ENCODE measurements around the gene FAM199X. TPM values are rescaled to one million over a fixed set of nuclear protein-coding genes. Genes with fewer than 3 reads are reported as not detected.
A peak's percentile ranks its signal among the peaks of the same experiment; 100 is the strongest.
"Not testable (repeated sequence)": the region's sequence is repeated elsewhere in the genome, so short reads cannot be mapped to it uniquely, and the experiment has no call there.

FAM199X gene
- total and polyA plus RNA-seq, 5 donors from 2014 or later = 7.8 to 16.1 (median 9.0) TPM

DNA sequence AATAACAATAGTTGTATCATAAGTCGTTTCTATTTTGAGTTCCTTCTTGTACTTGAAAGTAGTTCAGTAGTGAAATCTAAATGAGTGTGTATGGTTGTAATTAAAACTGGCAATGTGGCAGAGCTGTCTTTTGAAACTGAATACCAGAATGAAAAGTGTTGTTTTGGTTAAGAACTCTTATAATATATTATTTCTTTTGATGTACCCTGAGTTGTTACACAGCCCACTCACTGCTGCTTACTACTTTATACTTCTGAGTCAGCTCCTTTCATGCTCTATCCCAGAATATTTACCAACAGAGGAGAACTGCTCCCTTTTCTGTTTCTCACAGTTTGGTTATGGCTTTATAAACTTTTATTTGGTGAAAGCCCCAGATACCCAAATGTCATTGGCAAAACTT lies 28.8 kb downstream of the FAM199X start:
- no peaks in the 10 kb centered on the region for H3K4me1 ChIP-seq (ENCODE audit: control insufficient read depth, insufficient read depth, low read length, poor library complexity, severe bottlenecking)
- Mint-ChIP-seq H3K27me3 (no peaks in the 10 kb centered on the region), H3K9me3 (no peaks in the 10 kb centered on the region), H3K27ac (no peak overlapping the region), H3K4me1 (no peaks in the 10 kb centered on the region), H3K36me3 (peaks cover 3% of the 10 kb centered on the region), H3K4me3 (no peak overlapping the region)
- no peaks in the 10 kb centered on the region for H3K27me3 ChIP-seq (ENCODE audit: control insufficient read depth, insufficient read depth, low read length)
- H3K4me3 ChIP-seq (ENCODE audit: low read depth, low read length) = no peak overlapping the region
- H3K9me3 ChIP-seq (ENCODE audit: control insufficient read depth in 2 of 2, low read length in 2 of 2) = no peaks in the 10 kb centered on the region
- H3K36me3 ChIP-seq (ENCODE audit: control insufficient read depth, insufficient read depth, low read length) = peaks cover 20% of the 10 kb centered on the region
- ATAC-seq (ENCODE audit: low read depth in 2 of 2) = no peak
- DNase-seq = no peak
- peak overlapping the region; percentile 23 for H3K27ac ChIP-seq (ENCODE audit: insufficient read depth, low read length, poor library complexity, severe bottlenecking)

GRCh38 chrX:104195489-104196084 lies 29.3 kb downstream of the FAM199X start:
- Histone ChIP-seq H3K27ac (ENCODE audit: insufficient read depth, low read length, poor library complexity, severe bottlenecking) (no peak overlapping the region), H3K4me3 (ENCODE audit: low read depth, low read length) (no peak overlapping the region), H3K27me3 (ENCODE audit: control insufficient read depth, insufficient read depth, low read length) (no peaks in the 10 kb centered on the region), H3K9me3 (ENCODE audit: control insufficient read depth in 2 of 2, low read length in 2 of 2) (no peaks in the 10 kb centered on the region), H3K36me3 (ENCODE audit: control insufficient read depth, insufficient read depth, low read length) (peaks cover 14% of the 10 kb centered on the region), H3K4me1 (ENCODE audit: control insufficient read depth, insufficient read depth, low read length, poor library complexity, severe bottlenecking) (no peaks in the 10 kb centered on the region)
- Mint-ChIP-seq H3K27me3 (no peaks in the 10 kb centered on the region), H3K9me3 (no peaks in the 10 kb centered on the region), H3K36me3 (peaks cover 3% of the 10 kb centered on the region), H3K27ac (no peak overlapping the region), H3K4me3 (no peak overlapping the region), H3K4me1 (no peaks in the 10 kb centered on the region)
- DNase-seq (peak in 2 of 3 donors; percentile 35 to 50), ATAC-seq (ENCODE audit: low read depth in 2 of 2) (no peak)

GRCh38 chrX:104205548-104205947 lies 39.3 kb downstream of the FAM199X start:
- Histone ChIP-seq H3K9me3 (ENCODE audit: control insufficient read depth in 2 of 2, low read length in 2 of 2) (no peaks in the 10 kb centered on the region), H3K36me3 (ENCODE audit: control insufficient read depth, insufficient read depth, low read length) (no peaks in the 10 kb centered on the region), H3K4me1 (ENCODE audit: control insufficient read depth, insufficient read depth, low read length, poor library complexity, severe bottlenecking) (no peaks in the 10 kb centered on the region), H3K27me3 (ENCODE audit: control insufficient read depth, insufficient read depth, low read length) (no peaks in the 10 kb centered on the region), H3K4me3 (ENCODE audit: low read depth, low read length) (no peak overlapping the region), H3K27ac (ENCODE audit: insufficient read depth, low read length, poor library complexity, severe bottlenecking) (no peak overlapping the region)
- Mint-ChIP-seq H3K9me3 (no peaks in the 10 kb centered on the region), H3K4me1 (no peaks in the 10 kb centered on the region), H3K4me3 (no peak overlapping the region), H3K27ac (no peak overlapping the region), H3K36me3 (peaks cover 3% of the 10 kb centered on the region), H3K27me3 (peaks cover 5% of the 10 kb centered on the region)
- DNase-seq (no peak), ATAC-seq (ENCODE audit: low read depth in 2 of 2) (no peak)

DNA sequence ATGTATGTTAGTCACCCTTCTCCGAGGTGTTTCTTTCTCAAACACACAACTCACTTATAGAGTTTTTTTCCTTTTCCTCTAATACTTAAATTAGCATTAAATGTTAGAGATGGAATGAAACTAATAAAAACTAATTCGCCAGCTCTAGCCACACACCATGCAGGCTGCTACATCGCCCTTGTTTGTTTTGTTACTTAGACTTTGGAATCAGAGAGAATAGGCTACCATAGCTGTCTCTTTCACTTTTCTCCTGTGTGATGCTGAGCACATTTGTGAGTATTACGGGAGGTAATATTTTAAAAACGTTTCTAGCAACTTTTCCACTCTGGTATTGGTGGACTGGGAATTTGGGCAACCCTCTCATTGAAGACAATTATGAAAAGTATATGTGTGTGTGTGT lies 44.9 kb downstream of the FAM199X start:
- Mint-ChIP-seq H3K4me3 (no peak overlapping the region), H3K9me3 (peaks cover 0 to 1% (median 0%) of the 10 kb centered on the region in 7 donors), H3K27me3 (peaks cover 9% of the 10 kb centered on the region), H3K36me3 (no peaks in the 10 kb centered on the region), H3K4me1 (no peaks in the 10 kb centered on the region), H3K27ac (no peak overlapping the region)
- H3K4me3 ChIP-seq (ENCODE audit: low read depth, low read length) = no peak overlapping the region
- ATAC-seq (ENCODE audit: low read depth in 2 of 2) (no peak), DNase-seq (no peak)
- no peaks in the 10 kb centered on the region for H3K9me3 ChIP-seq (ENCODE audit: control insufficient read depth in 2 of 2, low read length in 2 of 2)
- no peaks in the 10 kb centered on the region for H3K4me1 ChIP-seq (ENCODE audit: control insufficient read depth, insufficient read depth, low read length, poor library complexity, severe bottlenecking)
- no peak overlapping the region for H3K27ac ChIP-seq (ENCODE audit: insufficient read depth, low read length, poor library complexity, severe bottlenecking)
- no peaks in the 10 kb centered on the region for H3K27me3 ChIP-seq (ENCODE audit: control insufficient read depth, insufficient read depth, low read length)
- no peaks in the 10 kb centered on the region for H3K36me3 ChIP-seq (ENCODE audit: control insufficient read depth, insufficient read depth, low read length)

- not testable (repeated sequence) for H3K36me3 Mint-ChIP-seq; H3K27ac Mint-ChIP-seq; H3K27me3 ChIP-seq (ENCODE audit: control insufficient read depth, insufficient read depth, low read length); DNase-seq; H3K9me3 ChIP-seq (ENCODE audit: control insufficient read depth in 2 of 2, low read length in 2 of 2); H3K9me3 Mint-ChIP-seq; H3K4me3 Mint-ChIP-seq; ATAC-seq (ENCODE audit: low read depth in 2 of 2); H3K4me1 ChIP-seq (ENCODE audit: control insufficient read depth, insufficient read depth, low read length, poor library complexity, severe bottlenecking); H3K36me3 ChIP-seq (ENCODE audit: control insufficient read depth, insufficient read depth, low read length); H3K4me3 ChIP-seq (ENCODE audit: low read depth, low read length); H3K27ac ChIP-seq (ENCODE audit: insufficient read depth, low read length, poor library complexity, severe bottlenecking); H3K4me1 Mint-ChIP-seq
- H3K27me3 Mint-ChIP-seq = peaks cover 11% of the 10 kb centered on the region
Measured at GRCh38 chrX:104230060-104230459, 63.8 kb downstream of the FAM199X start.

Other genes with a start within 250 kb of the FAM199X start
- gene TMSB15B, start 203.8 kb upstream of the FAM199X start, total RNA-seq = 6.3 TPM
- 10 to 100 TPM; 11.7 to 14.7 (median 13.1) TPM for gene TMSB15B, start 203.8 kb upstream of the FAM199X start, polyA plus RNA-seq
- gene H2BW1, start 152.7 kb upstream of the FAM199X start, total RNA-seq = not detected
- not detected for gene H2BW1, start 152.7 kb upstream of the FAM199X start, polyA plus RNA-seq
- gene H2BW2, start 126.5 kb upstream of the FAM199X start, total RNA-seq = not detected
- not detected for gene H2BW2, start 126.5 kb upstream of the FAM199X start, polyA plus RNA-seq
- gene TMSB15C, start 90.2 kb upstream of the FAM199X start, total RNA-seq = 3.8 TPM
- under 1 TPM; 0.16 to 0.63 (median 0.39) TPM for gene TMSB15C, start 90.2 kb upstream of the FAM199X start, polyA plus RNA-seq
- 4.3 TPM for gene ZCCHC18, start 53.9 kb upstream of the FAM199X start, total RNA-seq
- 1 to 10 TPM; 1.9 to 4.6 (median 4.2) TPM for gene ZCCHC18, start 53.9 kb upstream of the FAM199X start, polyA plus RNA-seq
- gene SLC25A53, start 9.4 kb upstream of the FAM199X start, total RNA-seq = 11.9 TPM
- gene SLC25A53, start 9.4 kb upstream of the FAM199X start, polyA plus RNA-seq = 10 to 100 TPM in 1 of 4 donors, 1 to 10 TPM in 3; 6.6 to 11.8 (median 7.7) TPM
- gene ESX1, start 88.5 kb downstream of the FAM199X start, total RNA-seq = not detected
- not detected for gene ESX1, start 88.5 kb downstream of the FAM199X start, polyA plus RNA-seq